Stimulated activated CD8-positive, alpha-beta memory T cell treated with anti-CD3 and anti-CD28 coated beads, Interleukin-2, amount 100 ng/mL, for 48 hours (primary cell): ENCODE data around the gene UBN1.
"Not testable (repeated sequence)": the region's sequence is repeated elsewhere in the genome, so short reads cannot be mapped to it uniquely, and the experiment has no call there.

Experiments used
- DNase-seq, 2 donors: peaks; one replicate each; pipeline ENCODE4 v3.0.0-alpha.2; 2020; ENCODE audit warnings: low read depth in 2 of 2

UBN1 gene

DNA sequence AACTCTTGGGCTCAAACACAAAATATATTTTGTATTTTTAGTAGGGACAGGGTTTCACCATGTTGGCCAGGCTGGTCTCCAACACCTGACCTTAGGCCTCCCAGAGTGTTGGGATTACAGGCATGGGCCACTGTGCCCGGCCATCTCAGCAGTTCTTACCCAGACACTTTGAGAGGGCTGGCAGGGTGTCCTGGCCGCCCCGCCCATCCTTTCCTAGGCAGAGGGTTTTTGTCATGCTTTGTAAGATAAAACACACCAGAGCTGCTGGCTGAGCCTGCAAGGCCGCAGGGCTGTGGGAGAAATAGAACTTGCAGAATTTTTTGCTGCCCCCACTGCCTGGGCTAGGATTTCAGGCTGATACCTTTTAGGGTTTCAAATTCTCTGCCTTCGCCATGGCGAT lies 80.9 kb downstream of the UBN1 start:
- DNase-seq, result no peak

DNA sequence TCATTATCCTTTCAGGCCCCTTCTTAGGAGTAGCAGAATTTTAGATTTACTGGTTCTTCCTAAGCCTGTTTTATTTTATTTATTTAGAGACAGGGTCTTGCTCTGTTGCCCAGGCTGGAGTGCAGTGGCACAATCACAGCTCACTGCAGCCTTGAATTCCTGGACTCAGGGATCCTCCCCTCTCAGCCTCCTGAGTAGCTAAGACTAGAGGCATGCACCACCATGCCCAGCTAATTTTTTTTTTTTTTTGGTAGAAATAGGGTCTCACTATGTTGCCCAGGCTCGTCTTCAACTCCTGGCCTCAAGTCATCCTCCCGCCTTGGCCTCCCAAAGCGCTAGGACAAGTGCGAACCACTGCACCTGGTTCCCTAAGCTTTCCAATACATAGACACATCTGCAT lies 82.3 kb downstream of the UBN1 start:
- DNase-seq, result not testable (repeated sequence)

DNA sequence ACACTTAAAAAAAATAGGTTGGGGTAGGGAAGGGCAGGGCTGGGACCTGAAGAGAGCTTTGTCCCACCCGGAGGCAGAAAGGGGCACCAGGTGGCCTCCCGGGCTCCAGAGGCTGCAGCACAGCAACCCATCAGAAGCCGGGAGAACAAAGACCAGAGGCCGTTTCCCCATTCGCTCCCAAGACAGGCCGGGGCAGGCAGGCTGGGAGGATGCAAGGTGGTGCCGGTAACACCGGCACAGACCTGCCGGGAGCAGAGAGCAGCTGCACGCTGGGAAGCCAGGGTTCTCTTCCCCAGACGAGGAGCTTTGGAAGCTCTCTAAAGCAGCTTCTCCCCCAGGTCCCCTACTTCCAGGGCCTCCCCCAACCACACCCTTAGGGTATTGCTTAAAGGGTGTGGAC lies 84.1 kb downstream of the UBN1 start:
- DNase-seq, result no peak
